ENCODE results near the gene NOS3. TPM values are rescaled to one million over a fixed set of nuclear protein-coding genes. Genes with fewer than 3 reads are reported as not detected.

The NOS3 gene
- polyA plus RNA-seq, 3 donors, result 0.26 to 0.72 (median 0.39) TPM

- Mint-ChIP-seq H3K9me3 (peaks cover 12 to 26% (median 20%) of the 10 kb centered on the region in 7 donors), H3K4me3 (peak overlapping the region in 1 of 2 donors; percentile 59), H3K4me1 (peaks cover 36% of the 10 kb centered on the region), H3K36me3 (peaks cover 0 to 4% of the 10 kb centered on the region in 2 donors), H3K27me3 (ENCODE audit: low read depth in 3 of 3) (peaks cover 17 to 43% (median 31%) of the 10 kb centered on the region in 3 donors), H3K27ac (no peak overlapping the region)
- Histone ChIP-seq H3K4me1 (ENCODE audit: control insufficient read depth in 1 of 2, insufficient read depth in 2 of 2, low read length in 2 of 2) (peaks cover 21 to 29% of the 10 kb centered on the region in 2 donors), H3K27me3 (ENCODE audit: control insufficient read depth in 2 of 2, insufficient read depth in 2 of 2, low read length in 2 of 2) (peaks cover 0 to 10% of the 10 kb centered on the region in 2 donors), H3K79me2 (ENCODE audit: insufficient read depth, low read length) (no peaks in the 10 kb centered on the region), H3K9ac (ENCODE audit: insufficient read depth, low read length, poor library complexity, severe bottlenecking) (peak overlapping the region; percentile 41), H3K4me3 (replicated peaks in 1 of 3; ENCODE audit: low read depth in 2 of 3, low read length in 3 of 3) (peak overlapping the region in 1 of 3 experiments; percentile 46), H3K27ac (ENCODE audit: low read depth in 1 of 2, low read length in 2 of 2) (no peak overlapping the region), H2AFZ (ENCODE audit: insufficient read depth, low read depth, low read length, poor library complexity, severe bottlenecking) (peak overlapping the region; percentile 82), H3K9me3 (replicated peaks in 1 of 2; ENCODE audit: control insufficient read depth in 1 of 2, insufficient read depth in 1 of 2, low read length in 2 of 2) (peaks cover 10 to 16% of the 10 kb centered on the region in 2 donors), H3K4me2 (replicated peaks; ENCODE audit: extremely low read depth, low read length, poor library complexity, severe bottlenecking) (peak overlapping the region; percentile 56), H4K20me1 (ENCODE audit: insufficient read depth, low read length) (no peaks in the 10 kb centered on the region), H3K36me3 (replicated peaks in 1 of 2; ENCODE audit: control insufficient read depth in 1 of 2, insufficient read depth in 2 of 2, low read length in 2 of 2) (no peaks in the 10 kb centered on the region)
- peak; percentile 35 to 51 (median 40) for DNase-seq
- WGBS (ENCODE audit: insufficient coverage), result 38% methylated on average over 3 of the region's 15 CpGs
- intact Hi-C loops (cut with micrococcal nuclease), result no loop called here
- TF ChIP-seq, protein P1, sequence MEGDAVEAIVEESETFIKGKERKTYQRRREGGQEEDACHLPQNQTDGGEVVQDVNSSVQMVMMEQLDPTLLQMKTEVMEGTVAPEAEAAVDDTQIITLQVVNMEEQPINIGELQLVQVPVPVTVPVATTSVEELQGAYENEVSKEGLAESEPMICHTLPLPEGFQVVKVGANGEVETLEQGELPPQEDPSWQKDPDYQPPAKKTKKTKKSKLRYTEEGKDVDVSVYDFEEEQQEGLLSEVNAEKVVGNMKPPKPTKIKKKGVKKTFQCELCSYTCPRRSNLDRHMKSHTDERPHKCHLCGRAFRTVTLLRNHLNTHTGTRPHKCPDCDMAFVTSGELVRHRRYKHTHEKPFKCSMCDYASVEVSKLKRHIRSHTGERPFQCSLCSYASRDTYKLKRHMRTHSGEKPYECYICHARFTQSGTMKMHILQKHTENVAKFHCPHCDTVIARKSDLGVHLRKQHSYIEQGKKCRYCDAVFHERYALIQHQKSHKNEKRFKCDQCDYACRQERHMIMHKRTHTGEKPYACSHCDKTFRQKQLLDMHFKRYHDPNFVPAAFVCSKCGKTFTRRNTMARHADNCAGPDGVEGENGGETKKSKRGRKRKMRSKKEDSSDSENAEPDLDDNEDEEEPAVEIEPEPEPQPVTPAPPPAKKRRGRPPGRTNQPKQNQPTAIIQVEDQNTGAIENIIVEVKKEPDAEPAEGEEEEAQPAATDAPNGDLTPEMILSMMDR (IDR thresholded peaks at IDR 0.05), result no peak
These were observed 3.5 kb downstream of the NOS3 start for GRCh38 chr7:150994141-150994837.

GRCh38 chr7:150994838-150995510 lies 4.2 kb downstream of the NOS3 start:
- H3K9me3 Mint-ChIP-seq, result peaks cover 12 to 20% (median 17%) of the 10 kb centered on the region in 7 donors
- Histone ChIP-seq H2AFZ (ENCODE audit: insufficient read depth, low read depth, low read length, poor library complexity, severe bottlenecking) (peak overlapping the region; percentile 82), H3K27me3 (ENCODE audit: control insufficient read depth in 2 of 2, insufficient read depth in 2 of 2, low read length in 2 of 2) (peaks cover 0 to 10% of the 10 kb centered on the region in 2 donors), H3K79me2 (ENCODE audit: insufficient read depth, low read length) (no peaks in the 10 kb centered on the region), H3K4me1 (ENCODE audit: control insufficient read depth in 1 of 2, insufficient read depth in 2 of 2, low read length in 2 of 2) (peaks cover 21 to 29% of the 10 kb centered on the region in 2 donors), H3K36me3 (replicated peaks in 1 of 2; ENCODE audit: control insufficient read depth in 1 of 2, insufficient read depth in 2 of 2, low read length in 2 of 2) (no peaks in the 10 kb centered on the region), H3K4me2 (replicated peaks; ENCODE audit: extremely low read depth, low read length, poor library complexity, severe bottlenecking) (peak overlapping the region; percentile 56), H3K27ac (ENCODE audit: low read depth in 1 of 2, low read length in 2 of 2) (no peak overlapping the region), H3K4me3 (replicated peaks in 1 of 3; ENCODE audit: low read depth in 2 of 3, low read length in 3 of 3) (peak overlapping the region in 1 of 3 experiments; percentile 46), H3K9me3 (replicated peaks in 1 of 2; ENCODE audit: control insufficient read depth in 1 of 2, insufficient read depth in 1 of 2, low read length in 2 of 2) (peaks cover 8 to 14% of the 10 kb centered on the region in 2 donors), H4K20me1 (ENCODE audit: insufficient read depth, low read length) (no peaks in the 10 kb centered on the region), H3K9ac (ENCODE audit: insufficient read depth, low read length, poor library complexity, severe bottlenecking) (no peak overlapping the region)
- intact Hi-C loops (cut with micrococcal nuclease), result no loop called here
- TF ChIP-seq, protein P1 (IDR thresholded peaks at IDR 0.05), result no peak
- H3K4me3 Mint-ChIP-seq, result peak overlapping the region in 1 of 2 donors; percentile 59
- WGBS (ENCODE audit: insufficient coverage), result 24% methylated on average over 13 of the region's 19 CpGs
- peaks cover 29% of the 10 kb centered on the region for H3K4me1 Mint-ChIP-seq
- peaks cover 17 to 38% (median 28%) of the 10 kb centered on the region in 3 donors for H3K27me3 Mint-ChIP-seq (ENCODE audit: low read depth in 3 of 3)
- peaks cover 0 to 4% of the 10 kb centered on the region in 2 donors for H3K36me3 Mint-ChIP-seq
- DNase-seq, result no peak
- peak overlapping the region in 1 of 7 donors; percentile 75 for H3K27ac Mint-ChIP-seq

Data from CD14-positive monocyte (primary cell).